ENCODE data around the gene NUP93. TPM values are rescaled to one million over a fixed set of nuclear protein-coding genes. Genes with fewer than 3 reads are reported as not detected.
A peak's percentile ranks its signal among the peaks of the same experiment; 100 is the strongest.

The NUP93 gene
- 13.2 TPM for total RNA-seq

GRCh38 chr16:56729735-56730662 lies at the start of gene NUP93:
NUP93 (plus strand) TSS chr16:56730129; CDS start chr16:56748248, 18,119 bp downstream.
- peak; percentile 93 for DNase-seq (ENCODE audit: low spot score)
- peak; percentile 97 for ATAC-seq

DNA sequence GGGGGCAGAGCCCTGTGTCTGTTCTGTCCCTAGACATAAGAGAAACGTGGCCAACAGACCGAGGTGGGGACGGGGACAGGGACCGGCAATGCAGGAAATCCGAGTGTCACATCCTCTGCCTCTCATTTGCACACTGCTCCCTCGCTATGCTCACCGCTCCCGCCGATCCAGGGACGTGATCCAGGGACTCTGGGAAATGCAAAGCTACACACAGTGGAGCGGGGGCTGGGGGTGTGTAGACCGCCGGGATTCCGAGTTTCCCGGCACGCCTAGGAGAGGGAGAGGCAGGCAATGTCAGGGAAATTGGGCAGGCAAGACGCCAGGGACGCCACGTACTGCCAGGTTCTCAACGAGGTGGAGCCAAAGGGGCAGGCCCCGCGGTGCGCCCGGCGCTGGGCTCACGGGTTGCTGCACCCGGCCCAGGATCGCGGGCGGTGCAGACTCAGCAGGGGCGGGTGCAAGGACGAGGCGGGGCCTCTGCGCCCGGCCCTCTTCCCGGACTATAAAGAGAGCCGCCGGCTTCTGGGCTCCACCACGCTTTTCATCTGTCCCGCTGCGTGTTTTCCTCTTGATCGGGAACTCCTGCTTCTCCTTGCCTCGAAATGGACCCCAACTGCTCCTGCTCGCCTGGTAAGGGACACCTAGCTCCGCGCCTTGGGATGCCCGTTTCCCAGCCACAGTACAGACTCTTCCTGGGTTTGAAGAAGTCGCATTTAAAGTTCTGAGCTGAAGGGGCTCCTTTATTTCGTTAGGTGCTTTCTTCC lies 47.8 kb upstream of the NUP93 start, which contains the start of gene MT1X:
TSS of gene MT1X (plus strand) at position 532 of the 764 bp plus-strand sequence. CDS start at position 603, 71 bp downstream.
- DNase-seq (ENCODE audit: low spot score) (peak; percentile 99), ATAC-seq (peak; percentile 64)

DNA sequence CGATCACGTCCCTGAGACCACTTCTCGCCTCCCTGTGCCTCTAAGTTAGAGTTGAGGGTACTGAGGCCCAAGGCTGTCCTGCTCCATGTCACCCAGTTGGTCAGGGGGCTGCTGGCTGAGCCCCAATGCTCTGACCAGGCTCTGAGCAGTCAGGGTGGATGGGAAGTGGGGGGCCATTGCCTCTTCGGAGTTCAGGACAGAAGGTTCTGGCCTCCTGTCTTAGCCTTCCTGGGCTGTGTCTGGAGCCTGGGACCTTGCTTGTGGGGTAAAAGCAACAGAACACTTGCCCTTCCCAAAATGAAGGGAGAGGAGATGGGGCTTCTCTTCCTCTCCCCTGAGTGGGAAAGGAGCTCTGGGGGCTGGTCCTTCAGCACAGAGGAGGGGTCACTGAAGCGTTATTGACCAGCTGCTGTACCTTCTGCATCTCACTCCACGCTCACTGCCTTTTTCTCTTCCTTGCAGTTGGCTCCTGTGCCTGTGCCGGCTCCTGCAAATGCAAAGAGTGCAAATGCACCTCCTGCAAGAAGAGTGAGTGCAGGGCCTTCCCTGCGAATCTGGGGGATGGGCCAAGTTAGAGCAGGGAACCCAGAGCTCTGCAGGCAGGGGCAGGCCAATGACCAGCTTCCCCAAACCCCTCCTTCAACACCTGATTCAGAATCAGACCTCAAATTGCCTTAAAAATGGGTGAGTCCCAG lies 47.1 kb upstream of the NUP93 start:
- ATAC-seq (peak; percentile 4), DNase-seq (ENCODE audit: low spot score) (no peak)

GRCh38 chr16:56683424-56684172 lies 46.3 kb upstream of the NUP93 start:
- DNase-seq (ENCODE audit: low spot score) (no peak), ATAC-seq (peak; percentile 5)

- ATAC-seq (peak; percentile 40), DNase-seq (ENCODE audit: low spot score) (peak; percentile 82)
Observed at GRCh38 chr16:56684256-56684925, 45.5 kb upstream of the NUP93 start.

- peak; percentile 85 for DNase-seq (ENCODE audit: low spot score)
Observed at GRCh38 chr16:56684926-56685590, 44.9 kb upstream of the NUP93 start.

GRCh38 chr16:56686758-56687157 lies 43.2 kb upstream of the NUP93 start:
- DNase-seq (ENCODE audit: low spot score) (no peak), ATAC-seq (no peak)

More at GRCh38 chr16:56684926-56685590, 44.9 kb upstream of the NUP93 start:
- peak; percentile 32 for ATAC-seq

DNA sequence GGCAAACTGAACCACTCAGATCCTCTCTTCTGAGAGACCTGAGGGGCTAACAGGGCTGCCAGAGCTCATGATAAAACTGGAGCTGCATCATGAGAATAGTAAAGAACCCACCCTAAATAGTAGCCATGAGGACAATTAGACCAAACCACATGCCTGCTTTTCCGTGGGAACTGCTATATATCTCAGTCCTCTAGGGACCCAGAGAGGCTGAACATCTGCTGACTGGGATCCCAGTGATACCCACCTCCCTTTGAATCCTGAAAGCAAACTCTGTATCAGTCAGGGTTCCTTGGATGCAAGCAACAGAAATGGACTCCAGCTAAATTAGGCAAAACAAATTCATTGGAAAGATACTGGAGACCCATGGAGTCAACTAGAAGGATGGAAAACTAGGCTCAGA lies 41.2 kb upstream of the NUP93 start:
- no peak for ATAC-seq
- DNase-seq (ENCODE audit: low spot score): no peak

DNA sequence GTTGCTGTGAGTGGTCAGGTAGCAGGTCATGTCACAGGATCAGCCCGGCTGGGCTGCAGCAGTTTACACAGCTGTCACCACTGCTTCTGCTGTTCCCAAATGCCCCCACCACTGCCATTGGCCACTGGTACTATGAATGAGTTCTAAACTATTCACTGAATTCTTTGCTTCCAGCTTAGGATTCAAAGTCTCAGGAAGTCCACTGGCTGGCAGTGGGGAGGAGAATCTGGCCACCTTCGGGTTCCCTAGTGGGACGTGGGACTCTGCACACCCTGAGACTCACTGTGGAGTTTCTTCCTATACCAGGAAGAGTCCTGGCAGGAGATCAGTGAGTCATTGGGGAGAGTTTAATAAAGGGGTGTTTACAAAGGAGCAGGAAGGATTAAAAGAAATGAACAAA lies 40.8 kb upstream of the NUP93 start:
- DNase-seq (ENCODE audit: low spot score) (no peak), ATAC-seq (no peak)

GRCh38 chr16:56690420-56691122 lies 39.4 kb upstream of the NUP93 start:
- no peak for ATAC-seq
- no peak for DNase-seq (ENCODE audit: low spot score)

GRCh38 chr16:56691885-56692284 lies 38.0 kb upstream of the NUP93 start:
- DNase-seq (ENCODE audit: low spot score) (no peak), ATAC-seq (no peak)

DNA sequence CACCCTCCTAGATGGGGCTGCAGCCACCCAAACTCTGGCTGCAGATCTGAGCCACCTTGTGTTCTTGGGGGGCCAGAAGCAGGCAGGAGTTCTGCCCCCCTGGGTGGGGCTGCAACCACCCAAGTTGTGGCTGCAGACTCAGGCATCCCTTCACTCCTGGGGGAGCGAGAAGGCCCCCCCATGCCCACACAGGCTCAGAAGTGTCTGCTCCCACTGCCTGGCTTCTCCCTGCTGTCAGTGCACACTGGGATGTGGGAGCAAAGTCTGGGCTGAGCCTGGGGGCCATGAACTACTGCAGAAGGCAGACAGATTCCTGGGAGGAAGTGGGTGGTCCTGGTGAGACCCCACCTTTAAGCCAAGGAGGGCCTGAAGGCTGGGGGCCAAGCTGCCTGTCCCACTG lies 34.7 kb upstream of the NUP93 start:
- ATAC-seq: no peak

DNA sequence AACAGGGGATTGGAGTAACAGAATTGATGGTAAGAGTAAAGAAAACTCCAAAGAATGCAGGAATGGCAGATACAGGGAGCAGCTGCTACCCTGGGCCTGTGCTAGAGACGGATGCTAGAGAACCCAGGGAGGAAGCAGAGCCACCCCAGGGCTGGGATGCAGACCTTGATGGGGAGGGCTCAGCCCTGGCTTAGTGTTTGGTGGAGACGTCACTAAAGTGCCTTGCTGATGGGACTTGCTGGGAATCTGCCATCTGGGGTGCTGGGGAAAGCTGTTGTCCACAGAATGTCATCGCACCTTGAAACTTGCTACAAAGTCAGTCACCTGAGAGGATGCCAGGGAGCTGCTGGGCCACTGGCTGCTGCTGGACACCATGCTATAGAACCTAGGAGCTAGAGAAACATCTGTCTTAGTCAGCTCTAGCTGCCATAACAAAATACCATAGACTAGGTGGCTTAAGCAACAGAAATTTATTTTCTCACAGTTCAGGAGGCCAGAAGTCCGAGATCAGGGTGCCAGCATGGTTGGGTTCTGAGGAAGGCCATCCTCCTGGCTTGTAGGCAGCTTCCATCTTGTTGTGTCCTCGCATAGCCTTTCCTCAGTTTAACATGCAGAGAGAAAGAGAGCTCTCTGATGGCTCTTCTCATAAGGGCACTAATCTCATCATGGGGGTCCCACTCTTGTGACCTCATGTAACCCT lies 32.3 kb upstream of the NUP93 start:
- DNase-seq (ENCODE audit: low spot score) (no peak), ATAC-seq (no peak)

More for the DNA sequence above, 34.7 kb upstream of the NUP93 start:
- DNase-seq (ENCODE audit: low spot score): no peak

GRCh38 chr16:56700195-56700594 lies 29.7 kb upstream of the NUP93 start:
- no peak for ATAC-seq

DNA sequence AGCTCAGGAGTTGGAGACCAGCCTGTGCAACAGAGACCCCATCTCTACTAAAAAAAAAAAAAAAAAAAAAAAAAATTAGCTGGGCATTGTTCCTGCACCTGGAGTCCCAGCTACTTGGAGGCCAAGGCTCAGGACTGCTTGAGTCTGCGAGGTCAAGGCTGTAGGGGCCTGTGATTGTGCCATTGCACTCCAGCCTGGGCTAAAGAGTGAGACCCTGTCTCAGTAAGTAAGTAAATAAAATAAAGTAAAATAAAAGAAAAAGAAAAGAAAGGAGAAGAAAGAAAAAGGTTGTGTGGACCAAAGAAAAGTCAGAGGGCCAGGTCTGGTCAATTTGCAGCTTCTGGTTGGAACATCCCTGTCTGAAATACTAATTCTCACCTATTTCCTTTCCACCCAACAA lies 29.3 kb upstream of the NUP93 start:
- ATAC-seq: no peak
- DNase-seq (ENCODE audit: low spot score): no peak

More at GRCh38 chr16:56700195-56700594, 29.7 kb upstream of the NUP93 start:
- no peak for DNase-seq (ENCODE audit: low spot score)

DNA sequence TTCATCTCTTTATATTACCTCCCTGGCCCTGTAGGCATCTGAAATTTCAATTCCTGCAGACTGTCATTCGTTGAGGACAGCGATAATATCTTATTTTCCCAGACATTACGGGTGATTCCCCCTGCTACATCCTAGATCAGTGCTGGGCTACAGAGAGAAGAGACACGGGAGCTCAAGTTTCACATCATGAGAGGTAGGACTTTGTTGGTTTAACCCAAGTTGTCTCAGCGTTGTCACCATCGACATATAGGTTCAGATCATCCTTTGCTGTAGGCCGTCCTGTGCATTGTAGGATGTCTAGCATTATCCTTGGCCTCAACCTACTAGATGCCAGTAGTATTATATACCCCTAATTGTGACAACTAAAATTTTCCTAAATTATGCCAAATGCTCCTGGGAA lies 28.4 kb upstream of the NUP93 start:
- DNase-seq (ENCODE audit: low spot score) (no peak), ATAC-seq (no peak)

DNA sequence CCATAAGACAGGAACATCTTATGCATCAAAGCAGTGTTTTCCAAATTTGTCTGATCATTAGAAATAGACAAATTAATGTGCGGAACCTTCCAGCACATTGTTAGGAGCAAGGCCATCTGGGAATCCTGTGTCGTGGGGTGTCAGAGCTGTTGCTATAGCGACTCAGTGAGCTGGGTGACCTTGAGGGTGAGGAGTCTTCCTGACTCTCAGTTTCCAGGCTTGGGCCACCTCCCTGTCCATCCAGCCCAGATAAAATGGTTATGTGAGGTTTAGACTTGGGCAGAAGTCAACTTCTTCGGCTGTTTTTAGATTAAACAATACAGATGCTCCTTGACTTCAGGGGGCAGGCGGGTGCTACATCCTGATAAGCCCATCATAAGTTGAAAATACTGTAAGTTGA lies 27.1 kb upstream of the NUP93 start:
- ATAC-seq: no peak

More for the DNA sequence above, 27.1 kb upstream of the NUP93 start:
- no peak for DNase-seq (ENCODE audit: low spot score)

Data from left lobe of liver (tissue), 2 donors.